ENCODE data around the gene MLX. TPM values are rescaled to one million over a fixed set of nuclear protein-coding genes. Genes with fewer than 3 reads are reported as not detected.

Gene MLX
- total RNA-seq, 1 experiment from 2014 or later, result 25.8 TPM

DNA sequence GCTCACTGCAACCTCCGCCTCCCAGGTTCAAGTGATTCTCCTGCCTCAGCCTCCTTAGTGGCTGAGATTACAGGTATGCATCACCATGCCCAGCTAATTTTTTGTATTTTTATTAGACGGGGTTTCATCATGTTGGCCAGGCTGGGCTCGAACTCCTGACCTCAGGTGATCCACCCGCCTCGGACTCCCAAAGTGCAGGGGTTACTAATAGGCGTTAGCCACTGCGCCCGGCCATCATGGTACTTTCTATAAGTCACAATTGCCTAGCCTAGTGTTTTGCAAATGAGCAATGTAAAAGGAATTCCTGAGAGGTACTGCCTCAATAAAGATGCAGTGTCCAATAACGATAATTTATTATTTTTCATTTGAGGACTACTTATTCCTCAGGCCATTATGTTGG lies 24.5 kb downstream of the MLX start:
- Histone ChIP-seq H3K79me2 (ENCODE audit: low read length) (no peaks in the 10 kb centered on the region), H3K36me3 (ENCODE audit: low read depth, low read length) (peaks cover 3% of the 10 kb centered on the region; the same call in 1 of the 2 replicates), H3K27me3 (ENCODE audit: low read length) (no peaks in the 10 kb centered on the region), H3K4me2 (ENCODE audit: low read length) (no peak overlapping the region), H4K20me1 (ENCODE audit: low read length) (no peaks in the 10 kb centered on the region), H3K9ac (ENCODE audit: low read length) (no peak overlapping the region), H3F3A (ENCODE audit: low read length, unreplicated experiment) (no peaks in the 10 kb centered on the region), H3K9me2 (replicated peaks; ENCODE audit: low read length) (no peaks in the 10 kb centered on the region), H3K4me3 (ENCODE audit: low read length) (no peak overlapping the region), H2AFZ (ENCODE audit: low read length) (no peak overlapping the region), H3K27ac (ENCODE audit: low read length) (no peak overlapping the region), H3K9me3 (ENCODE audit: low read length) (no peaks in the 10 kb centered on the region), H3K4me1 (ENCODE audit: insufficient read depth, low read length) (no peaks in the 10 kb centered on the region)
- CTCF ChIA-PET, result interaction anchor here (0.7 kb wide), 1 partner anchor 144 kb away, joined by 3 read pairs; no protein-coding TSS in a partner anchor
- no TSS peak for BruUV-seq (replicated peaks)
- no peak for DNase-seq
- no peak for ATAC-seq
- intact Hi-C loops (cut with micrococcal nuclease), result no loop called here
- no peak for TF ChIP-seq EZH2 (IDR thresholded peaks at IDR 0.05; ENCODE audit: low read length, unreplicated experiment)
- no peak for TF ChIP-seq EZH2phosphoT487 (IDR thresholded peaks at IDR 0.05; ENCODE audit: borderline replicate concordance, low read length)
- TF ChIP-seq, protein P1, sequence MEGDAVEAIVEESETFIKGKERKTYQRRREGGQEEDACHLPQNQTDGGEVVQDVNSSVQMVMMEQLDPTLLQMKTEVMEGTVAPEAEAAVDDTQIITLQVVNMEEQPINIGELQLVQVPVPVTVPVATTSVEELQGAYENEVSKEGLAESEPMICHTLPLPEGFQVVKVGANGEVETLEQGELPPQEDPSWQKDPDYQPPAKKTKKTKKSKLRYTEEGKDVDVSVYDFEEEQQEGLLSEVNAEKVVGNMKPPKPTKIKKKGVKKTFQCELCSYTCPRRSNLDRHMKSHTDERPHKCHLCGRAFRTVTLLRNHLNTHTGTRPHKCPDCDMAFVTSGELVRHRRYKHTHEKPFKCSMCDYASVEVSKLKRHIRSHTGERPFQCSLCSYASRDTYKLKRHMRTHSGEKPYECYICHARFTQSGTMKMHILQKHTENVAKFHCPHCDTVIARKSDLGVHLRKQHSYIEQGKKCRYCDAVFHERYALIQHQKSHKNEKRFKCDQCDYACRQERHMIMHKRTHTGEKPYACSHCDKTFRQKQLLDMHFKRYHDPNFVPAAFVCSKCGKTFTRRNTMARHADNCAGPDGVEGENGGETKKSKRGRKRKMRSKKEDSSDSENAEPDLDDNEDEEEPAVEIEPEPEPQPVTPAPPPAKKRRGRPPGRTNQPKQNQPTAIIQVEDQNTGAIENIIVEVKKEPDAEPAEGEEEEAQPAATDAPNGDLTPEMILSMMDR (conservative IDR thresholded peaks at IDR 0.05; ENCODE audit: low read depth, low read length), result no peak
- POLR2A ChIA-PET (ENCODE audit: unreplicated experiment), result no interaction called here

DNA sequence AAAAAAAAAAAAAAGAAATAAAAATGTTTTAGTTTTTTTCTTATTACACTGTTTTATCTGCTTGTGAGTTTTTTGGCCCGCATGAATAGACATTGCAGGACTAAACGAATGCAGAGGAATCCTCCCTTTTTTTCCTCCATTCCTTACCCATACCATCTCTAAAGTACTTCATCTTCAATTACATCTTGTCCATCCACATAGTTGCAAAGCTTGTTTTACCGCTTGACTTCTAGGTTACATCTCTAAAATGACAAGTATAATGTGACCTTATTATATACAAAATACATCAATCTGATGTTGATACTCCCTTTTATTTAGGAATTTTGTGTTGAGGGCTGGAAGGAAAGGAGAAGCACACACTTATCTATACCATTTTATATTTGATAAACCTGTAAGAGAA lies 29.5 kb downstream of the MLX start:
- no TSS peak for BruUV-seq (replicated peaks)
- H3K36me3 ChIP-seq (ENCODE audit: low read depth, low read length), result no peaks in the 10 kb centered on the region
- H3K9me2 ChIP-seq (replicated peaks; ENCODE audit: low read length), result no peaks in the 10 kb centered on the region
- intact Hi-C loops (cut with micrococcal nuclease), result no loop called here
- 0 out of 2 replicates have a peak, but pooled peaks cover 3% of the 10 kb centered on the region for H3K79me2 ChIP-seq (ENCODE audit: low read length)
- H3K9ac ChIP-seq (ENCODE audit: low read length), result no peak overlapping the region
- no peaks in the 10 kb centered on the region for H3F3A ChIP-seq (ENCODE audit: low read length, unreplicated experiment)
- H3K4me3 ChIP-seq (ENCODE audit: low read length), result no peak overlapping the region
- no peak overlapping the region for H3K27ac ChIP-seq (ENCODE audit: low read length)
- no peaks in the 10 kb centered on the region for H3K9me3 ChIP-seq (ENCODE audit: low read length)
- DNase-seq (peak; percentile 14), ATAC-seq (no peak)
- no peaks in the 10 kb centered on the region for H3K4me1 ChIP-seq (ENCODE audit: insufficient read depth, low read length)
- H3K4me2 ChIP-seq (ENCODE audit: low read length), result no peak overlapping the region
- H3K27me3 ChIP-seq (ENCODE audit: low read length), result no peaks in the 10 kb centered on the region
- H4K20me1 ChIP-seq (ENCODE audit: low read length), result no peaks in the 10 kb centered on the region
- no peak for TF ChIP-seq EZH2phosphoT487 (IDR thresholded peaks at IDR 0.05; ENCODE audit: borderline replicate concordance, low read length)
- TF ChIP-seq, protein P1 (conservative IDR thresholded peaks at IDR 0.05; ENCODE audit: low read depth, low read length), result no peak
- TF ChIP-seq EZH2 (IDR thresholded peaks at IDR 0.05; ENCODE audit: low read length, unreplicated experiment), result no peak
- POLR2A ChIA-PET (ENCODE audit: unreplicated experiment), result no interaction called here
- H2AFZ ChIP-seq (ENCODE audit: low read length), result no peak overlapping the region
- CTCF ChIA-PET, result no interaction called here

DNA sequence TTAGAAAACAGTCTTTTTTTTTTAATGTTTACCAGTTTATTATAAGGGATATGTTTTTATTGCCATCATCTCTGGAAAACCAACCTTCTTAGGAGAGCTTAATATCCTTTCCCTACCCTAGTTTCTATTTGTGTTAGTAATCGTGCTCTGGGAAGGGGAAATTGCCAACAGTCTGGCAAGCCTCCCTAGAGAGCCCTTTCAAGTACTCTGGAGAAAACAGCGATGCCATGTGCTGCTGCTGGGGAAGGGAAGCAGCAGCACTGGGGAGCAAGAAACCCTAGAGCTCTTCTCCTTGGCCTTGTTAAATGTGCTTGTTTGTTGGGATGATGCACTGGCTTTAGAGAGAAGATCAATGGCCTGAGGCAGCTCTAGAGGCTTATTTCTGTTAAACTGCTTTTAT lies 32.0 kb downstream of the MLX start:
- POLR2A ChIA-PET (ENCODE audit: unreplicated experiment), result no interaction called here
- no peaks in the 10 kb centered on the region for H4K20me1 ChIP-seq (ENCODE audit: low read length)
- H3K27ac ChIP-seq (ENCODE audit: low read length), result no peak overlapping the region
- BruUV-seq (replicated peaks), result no TSS peak
- H3K9me2 ChIP-seq (replicated peaks; ENCODE audit: low read length), result no peaks in the 10 kb centered on the region
- TF ChIP-seq EZH2 (IDR thresholded peaks at IDR 0.05; ENCODE audit: low read length, unreplicated experiment) (no peak), EZH2phosphoT487 (IDR thresholded peaks at IDR 0.05; ENCODE audit: borderline replicate concordance, low read length) (no peak)
- TF ChIP-seq, protein P1 (conservative IDR thresholded peaks at IDR 0.05; ENCODE audit: low read depth, low read length), result no peak
- H3K9ac ChIP-seq (ENCODE audit: low read length), result no peak overlapping the region
- CTCF ChIA-PET, result no interaction called here
- no peaks in the 10 kb centered on the region for H3K9me3 ChIP-seq (ENCODE audit: low read length)
- ATAC-seq (no peak), DNase-seq (no peak)
- H3K36me3 ChIP-seq (ENCODE audit: low read depth, low read length), result no peaks in the 10 kb centered on the region
- H3F3A ChIP-seq (ENCODE audit: low read length, unreplicated experiment), result no peaks in the 10 kb centered on the region
- no peak overlapping the region for H3K4me3 ChIP-seq (ENCODE audit: low read length)
- intact Hi-C loops (cut with micrococcal nuclease), result no loop called here
- H3K4me2 ChIP-seq (ENCODE audit: low read length), result no peak overlapping the region
- H3K4me1 ChIP-seq (ENCODE audit: insufficient read depth, low read length), result no peaks in the 10 kb centered on the region
- peaks cover 17% of the 10 kb centered on the region for H3K79me2 ChIP-seq (ENCODE audit: low read length)
- no peaks in the 10 kb centered on the region for H3K27me3 ChIP-seq (ENCODE audit: low read length)
- H2AFZ ChIP-seq (ENCODE audit: low read length), result no peak overlapping the region

All from PC-3 (cell line).